Stimulated activated CD8-positive, alpha-beta memory T cell treated with anti-CD3 and anti-CD28 coated beads, Interleukin-15, amount 100 ng/mL, for 48 hours (primary cell): ENCODE data around the gene SLC11A1.
A peak's percentile ranks its signal among the peaks of the same experiment; 100 is the strongest.

ENCODE experiments used
- DNase-seq, 2 donors: peaks; one replicate each; pipeline ENCODE4 v3.0.0-alpha.2; 2020; ENCODE audit warnings: low read depth in 2 of 2

The SLC11A1 gene

DNA sequence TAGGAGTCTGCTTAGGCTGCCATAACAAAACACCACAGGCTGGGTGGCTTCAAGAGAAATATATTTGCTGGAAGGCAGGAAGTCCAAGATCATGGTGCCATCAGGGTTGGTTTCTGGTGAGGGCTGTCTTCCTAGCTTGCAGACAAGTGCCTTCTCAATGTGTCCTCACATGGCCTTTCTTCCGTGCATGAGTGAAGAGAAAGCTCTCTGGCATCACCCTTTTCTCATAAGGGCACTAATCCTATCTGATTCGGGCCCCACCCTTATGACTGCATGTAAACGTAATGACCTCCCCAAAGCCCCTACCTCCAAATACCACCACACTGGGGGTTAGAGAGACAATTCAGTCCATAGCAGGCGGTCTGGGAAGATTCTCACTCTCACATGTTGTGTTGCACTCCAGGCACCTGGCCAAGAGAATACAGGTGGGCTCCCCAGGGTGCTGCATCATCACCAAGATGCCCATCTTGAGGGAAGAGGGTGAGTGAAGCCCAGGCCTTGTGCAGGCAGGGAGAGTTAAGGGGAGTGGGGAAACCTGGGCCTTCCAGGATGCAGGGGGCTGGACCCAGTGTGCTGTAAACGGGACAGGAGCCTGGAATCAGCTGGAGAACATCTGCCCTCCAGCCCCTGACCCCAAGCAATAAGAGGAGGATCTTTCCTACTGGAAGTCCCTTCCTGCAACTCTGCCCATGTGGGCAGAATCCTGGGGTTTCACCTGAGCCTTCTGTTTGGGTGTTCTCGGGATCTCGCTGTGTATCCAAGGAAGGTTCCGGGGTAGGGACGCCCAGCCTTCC is 15.3 kb upstream of the SLC11A1 start:
- DNase-seq = no peak

DNA sequence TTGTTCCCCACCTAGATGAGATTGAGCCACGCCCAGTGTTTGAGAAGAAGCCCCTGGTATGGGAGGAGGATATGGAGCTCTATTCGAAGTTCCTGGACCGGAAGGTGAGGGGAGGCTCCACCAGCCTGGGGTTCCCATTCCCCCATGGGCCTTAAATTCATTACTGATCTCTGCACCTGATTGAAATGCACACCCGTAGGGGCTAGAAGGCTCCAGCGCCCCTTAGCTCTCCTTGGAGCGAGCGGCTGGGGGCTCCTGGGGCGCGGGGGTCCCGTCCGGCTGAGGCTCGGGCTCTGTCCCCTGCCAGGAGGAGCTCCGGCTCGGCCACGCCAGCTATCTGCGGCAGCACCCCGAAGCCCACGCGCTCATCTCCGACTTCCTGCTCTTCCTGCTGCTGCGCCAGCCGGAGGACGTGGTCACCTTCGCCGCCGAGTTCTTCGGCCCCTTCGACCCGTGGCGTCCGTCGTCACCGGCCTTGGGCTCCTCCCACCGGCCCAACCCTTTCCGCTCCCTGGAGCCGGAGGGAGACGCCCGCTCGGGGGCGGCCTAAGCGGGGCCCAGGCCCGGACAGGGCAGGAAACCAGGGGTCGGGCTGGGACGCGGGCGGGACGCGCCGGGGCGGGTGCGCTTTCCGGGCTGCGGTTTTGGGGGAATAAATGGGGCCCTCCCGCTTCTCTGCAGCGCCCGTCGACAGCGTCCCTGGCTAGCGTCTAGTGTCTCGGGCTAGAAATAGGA is 14.5 kb upstream of the SLC11A1 start:
- peak; percentile 70 to 73 for DNase-seq

- DNase-seq = no peak
Observed at GRCh38 chr2:218368150-218368528, 13.9 kb upstream of the SLC11A1 start.

DNA sequence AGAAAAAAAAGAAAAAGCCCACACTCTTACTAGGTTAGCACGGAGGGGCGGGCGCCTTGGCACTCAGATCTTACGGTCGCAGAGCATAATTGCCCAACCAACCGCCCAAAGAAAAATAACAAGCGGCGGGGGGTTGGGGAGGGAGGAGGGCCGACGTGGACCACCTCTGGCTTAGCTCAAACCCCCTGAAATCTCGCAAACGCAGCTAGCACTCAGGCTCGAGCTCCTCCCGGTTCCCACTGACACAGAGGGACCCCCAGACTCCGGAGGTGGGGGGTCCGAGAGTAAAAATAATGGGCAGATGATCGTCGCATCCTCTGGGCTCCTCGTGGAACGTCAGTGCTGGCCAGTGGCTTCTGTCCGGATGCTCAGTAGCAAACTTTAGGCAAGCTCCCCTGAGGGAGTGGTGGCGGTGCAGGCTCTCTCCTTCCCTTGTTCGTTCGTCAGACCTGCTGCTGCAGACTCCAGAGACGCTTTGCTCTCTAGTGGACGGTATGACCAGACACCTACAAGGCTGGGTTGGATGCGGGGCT is 13.4 kb upstream of the SLC11A1 start:
- DNase-seq = no peak

- no peak for DNase-seq
Observed at GRCh38 chr2:218369330-218369729, 12.7 kb upstream of the SLC11A1 start.

GRCh38 chr2:218370410-218371063 is 11.5 kb upstream of the SLC11A1 start:
- DNase-seq = no peak

- DNase-seq = no peak
Observed at GRCh38 chr2:218371983-218372350, 10.1 kb upstream of the SLC11A1 start.

GRCh38 chr2:218374795-218375194 is 7.3 kb upstream of the SLC11A1 start:
- DNase-seq = no peak

- no peak for DNase-seq
Observed at GRCh38 chr2:218375212-218375611, 6.9 kb upstream of the SLC11A1 start.

DNA sequence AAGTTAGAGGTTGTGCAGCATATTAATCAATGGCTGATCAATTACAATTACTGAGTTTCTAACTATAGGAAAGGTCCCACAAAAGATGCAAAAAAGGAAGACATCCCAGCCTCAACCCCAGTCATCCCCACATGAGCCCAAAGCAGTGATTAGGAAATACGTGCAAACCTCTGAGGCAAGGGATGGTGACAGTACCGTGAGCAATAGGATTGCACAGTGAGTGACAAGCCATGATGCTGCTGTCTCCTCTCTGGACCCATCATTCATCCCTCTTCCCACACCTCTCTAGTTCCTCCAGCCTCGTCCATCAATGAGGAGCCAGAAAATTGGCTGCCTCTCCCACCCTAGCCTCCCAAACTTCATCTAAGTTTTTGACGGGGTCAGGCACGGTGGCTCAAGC is 4.0 kb upstream of the SLC11A1 start:
- DNase-seq = no peak

DNA sequence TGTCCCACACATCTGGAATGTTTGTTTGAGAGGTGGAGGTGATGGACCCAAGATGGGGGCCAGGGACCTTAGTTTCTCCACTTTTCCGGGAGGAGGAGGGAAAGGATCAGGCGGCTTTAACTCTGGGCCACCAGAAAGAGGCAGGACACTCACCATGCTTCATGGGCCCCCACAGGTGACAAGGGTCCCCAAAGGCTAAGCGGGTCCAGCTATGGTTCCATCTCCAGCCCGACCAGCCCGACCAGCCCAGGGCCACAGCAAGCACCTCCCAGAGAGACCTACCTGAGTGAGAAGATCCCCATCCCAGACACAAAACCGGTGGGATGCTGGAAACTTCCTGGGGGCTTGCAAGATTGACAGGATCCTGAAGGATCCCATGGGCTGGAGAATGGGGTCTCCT is 712 bp downstream of the SLC11A1 start:
- DNase-seq = no peak

DNA sequence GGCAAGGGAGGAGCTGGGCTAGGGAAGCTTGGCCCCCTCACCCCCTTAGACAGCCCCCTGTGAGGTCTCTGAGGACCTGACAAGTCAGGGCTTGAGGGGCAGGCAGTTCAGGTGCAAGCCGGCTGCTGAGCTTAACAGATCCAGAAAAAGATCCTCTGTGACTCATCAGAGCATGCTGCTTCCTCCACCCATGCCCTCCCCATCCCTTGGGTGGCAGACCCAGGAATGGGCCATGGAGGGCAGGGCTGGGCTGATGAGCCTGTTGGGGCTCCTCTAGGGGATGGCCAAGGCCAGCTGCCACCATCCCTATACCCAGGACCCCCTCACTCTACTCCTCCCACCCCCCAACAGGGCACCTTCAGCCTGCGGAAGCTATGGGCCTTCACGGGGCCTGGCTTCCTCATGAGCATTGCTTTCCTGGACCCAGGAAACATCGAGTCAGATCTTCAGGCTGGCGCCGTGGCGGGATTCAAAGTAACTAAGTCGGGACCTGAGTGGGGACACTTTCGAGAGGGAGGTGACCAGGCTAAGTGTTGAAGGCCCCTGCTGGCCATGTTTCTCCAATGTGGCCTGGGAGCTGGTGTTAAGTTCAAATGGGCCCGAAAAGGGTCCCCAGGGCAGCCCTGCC is 1.9 kb downstream of the SLC11A1 start:
- DNase-seq = no peak

DNA sequence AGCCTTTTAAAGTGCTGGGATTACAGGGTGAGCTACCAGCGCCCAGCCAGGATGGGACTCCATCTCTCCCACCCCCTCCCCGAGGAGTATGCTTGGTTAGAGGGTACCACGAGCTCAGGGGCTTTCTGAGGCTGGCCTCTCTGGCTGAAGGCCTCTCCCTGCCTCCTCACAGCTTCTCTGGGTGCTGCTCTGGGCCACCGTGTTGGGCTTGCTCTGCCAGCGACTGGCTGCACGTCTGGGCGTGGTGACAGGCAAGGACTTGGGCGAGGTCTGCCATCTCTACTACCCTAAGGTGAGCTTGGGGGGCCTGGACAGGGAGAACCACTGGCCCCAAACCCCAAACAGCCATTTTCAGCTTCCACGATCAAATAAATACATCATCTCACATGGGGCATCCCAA is 2.9 kb downstream of the SLC11A1 start:
- no peak for DNase-seq

DNA sequence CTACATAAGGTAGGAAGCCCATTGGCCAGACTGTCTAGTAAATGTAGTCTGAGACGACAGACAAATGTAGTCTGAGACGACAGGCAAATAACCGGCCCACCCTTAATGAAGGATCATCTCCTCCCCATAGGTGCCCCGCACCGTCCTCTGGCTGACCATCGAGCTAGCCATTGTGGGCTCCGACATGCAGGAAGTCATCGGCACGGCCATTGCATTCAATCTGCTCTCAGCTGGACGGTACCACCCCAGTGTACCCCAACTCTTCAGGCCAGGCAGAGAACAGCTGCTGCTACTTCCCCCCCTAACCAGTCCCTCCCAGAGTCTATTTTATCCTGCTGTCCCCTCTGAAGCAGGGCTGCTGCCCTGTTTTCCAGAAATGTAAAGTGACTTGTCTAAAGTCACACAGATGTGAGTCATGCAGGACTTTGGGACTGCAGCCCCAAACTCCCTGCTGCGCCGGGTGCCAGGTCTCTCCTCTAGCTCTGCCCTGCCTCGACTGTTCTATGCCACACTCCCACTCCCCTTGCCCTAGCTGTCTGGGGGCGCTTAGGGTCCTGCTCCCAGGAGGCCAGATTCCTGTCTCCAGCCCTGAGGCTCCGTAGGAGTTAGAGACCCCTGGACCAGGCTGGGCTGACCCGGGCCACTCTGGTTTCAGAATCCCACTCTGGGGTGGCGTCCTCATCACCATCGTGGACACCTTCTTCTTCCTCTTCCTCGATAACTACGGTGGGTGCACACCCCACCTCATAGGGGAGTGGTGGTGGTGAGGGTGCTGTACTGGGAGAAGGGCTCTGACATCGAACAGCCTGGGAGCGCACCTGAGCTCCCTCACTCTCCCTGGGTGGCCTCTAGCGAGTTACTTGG is 4.7 kb downstream of the SLC11A1 start:
- DNase-seq = no peak

GRCh38 chr2:218387369-218388194 is 5.5 kb downstream of the SLC11A1 start:
- DNase-seq = no peak

DNA sequence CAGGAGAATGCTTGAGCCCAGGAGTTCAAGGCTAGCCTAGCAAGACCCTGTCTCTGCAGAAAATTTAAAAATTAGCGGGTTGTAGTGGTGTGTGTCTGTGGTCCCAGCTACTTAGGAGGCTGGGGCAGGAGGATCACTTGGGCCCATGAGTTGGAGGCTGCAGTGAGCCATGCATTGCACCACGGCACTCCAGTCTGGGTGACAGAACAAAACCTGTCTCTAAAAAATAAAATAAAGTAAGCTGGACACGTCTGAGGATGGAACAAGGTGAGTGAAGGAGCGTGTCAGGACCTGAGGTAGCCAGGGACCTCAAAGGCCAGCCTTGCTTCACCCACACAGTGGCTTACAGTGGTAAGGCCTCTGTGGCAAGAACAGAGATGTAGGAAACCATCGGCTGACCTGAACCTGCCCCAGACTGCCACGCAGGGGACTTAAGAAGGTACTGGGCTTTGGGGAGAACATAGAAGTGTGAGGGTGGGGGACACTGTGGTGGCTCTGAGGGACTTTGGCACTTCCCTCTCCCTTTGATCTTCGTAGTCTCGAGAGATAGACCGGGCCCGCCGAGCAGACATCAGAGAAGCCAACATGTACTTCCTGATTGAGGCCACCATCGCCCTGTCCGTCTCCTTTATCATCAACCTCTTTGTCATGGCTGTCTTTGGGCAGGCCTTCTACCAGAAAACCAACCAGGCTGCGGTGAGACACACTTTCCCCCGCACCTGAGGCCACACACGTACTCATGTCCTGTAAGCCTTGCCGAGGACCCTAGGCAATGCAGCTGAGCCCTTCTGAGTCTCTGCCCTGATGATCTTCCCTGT is 7.5 kb downstream of the SLC11A1 start:
- DNase-seq = no peak

DNA sequence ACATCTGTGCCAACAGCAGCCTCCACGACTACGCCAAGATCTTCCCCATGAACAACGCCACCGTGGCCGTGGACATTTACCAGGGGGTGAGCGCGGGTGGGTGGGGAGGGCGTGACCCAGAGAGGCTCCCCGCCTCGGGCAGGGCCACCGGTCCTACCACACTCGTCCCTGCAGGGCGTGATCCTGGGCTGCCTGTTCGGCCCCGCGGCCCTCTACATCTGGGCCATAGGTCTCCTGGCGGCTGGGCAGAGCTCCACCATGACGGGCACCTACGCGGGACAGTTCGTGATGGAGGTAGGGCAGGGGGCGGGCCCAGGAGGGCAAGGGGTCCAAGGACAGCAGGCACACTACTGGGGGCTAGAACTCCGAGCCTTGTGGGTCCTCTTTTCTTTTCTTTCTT is 9.1 kb downstream of the SLC11A1 start:
- DNase-seq = no peak

GRCh38 chr2:218392459-218392858 is 10.4 kb downstream of the SLC11A1 start:
- no peak for DNase-seq

DNA sequence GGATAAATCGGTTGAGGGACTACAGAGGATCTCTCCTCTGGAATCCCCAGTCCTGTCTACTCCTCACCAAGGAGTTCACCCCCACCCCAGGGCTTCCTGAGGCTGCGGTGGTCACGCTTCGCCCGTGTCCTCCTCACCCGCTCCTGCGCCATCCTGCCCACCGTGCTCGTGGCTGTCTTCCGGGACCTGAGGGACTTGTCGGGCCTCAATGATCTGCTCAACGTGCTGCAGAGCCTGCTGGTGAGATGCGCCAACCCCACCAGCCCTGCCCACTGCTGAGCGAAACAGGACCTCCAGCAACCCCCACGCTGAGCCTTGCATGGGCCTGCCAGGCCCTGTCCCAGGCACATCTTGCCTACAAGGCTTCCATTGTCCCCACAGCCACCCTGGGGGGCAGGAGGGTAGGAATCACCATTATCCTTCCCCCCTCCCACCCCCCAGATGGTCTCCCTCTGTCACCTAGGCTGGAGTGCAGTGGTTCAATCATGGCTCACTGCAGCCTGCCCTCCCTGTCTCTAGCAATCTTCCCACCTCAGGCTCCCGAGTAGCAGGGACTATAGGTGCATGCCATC is 10.9 kb downstream of the SLC11A1 start:
- no peak for DNase-seq
